ENCODE results near the gene CHRNA3. TPM values are rescaled to one million over a fixed set of nuclear protein-coding genes. Genes with fewer than 3 reads are reported as not detected.
"Not testable (repeated sequence)": the region's sequence is repeated elsewhere in the genome, so short reads cannot be mapped to it uniquely, and the experiment has no call there.

Gene CHRNA3
- total and polyA plus RNA-seq, 7 donors = 0.01 to 0.17 (median 0.05) TPM; not detected in 3

DNA sequence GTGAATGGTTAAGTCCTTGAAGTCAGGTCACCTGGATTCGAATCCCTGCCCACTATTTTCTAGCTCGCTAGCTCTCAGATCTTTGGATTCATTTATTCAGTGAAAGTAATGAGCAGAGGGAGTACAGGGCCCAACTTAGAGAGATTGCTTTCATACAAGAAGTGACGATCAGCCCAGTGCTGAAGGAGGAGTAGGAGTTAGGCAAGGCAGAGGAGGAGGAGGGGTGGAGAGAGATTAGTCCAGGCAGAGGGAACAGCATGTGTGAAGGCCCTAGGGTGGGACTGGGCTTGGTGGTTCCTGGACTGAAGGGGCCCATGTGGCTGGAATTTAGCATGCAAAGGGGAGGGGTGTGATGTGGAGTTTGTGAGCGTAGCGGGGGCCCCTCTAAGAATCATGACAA, 59.3 kb downstream of the CHRNA3 start:
- DNase-seq (no peak), ATAC-seq (no peak)
- intact Hi-C loops (cut with DNase I) = no loop called here
- WGBS, 3 donors = 83 to 91% (median 91%) methylated on average over 5 of the region's 5 CpGs
- Histone ChIP-seq H3K36me3 (ENCODE audit: insufficient read depth in 1 of 2, low read depth in 1 of 2) (no peaks in the 10 kb centered on the region), H3K27me3 (ENCODE audit: insufficient read depth in 3 of 3, low read length in 2 of 3) (no peaks in the 10 kb centered on the region), H3K27ac (no peak overlapping the region), H3K9me3 (no peaks in the 10 kb centered on the region), H3K4me3 (no peak overlapping the region), H3K4me1 (peaks cover 8% of the 10 kb centered on the region)
- TF ChIP-seq, protein P1, sequence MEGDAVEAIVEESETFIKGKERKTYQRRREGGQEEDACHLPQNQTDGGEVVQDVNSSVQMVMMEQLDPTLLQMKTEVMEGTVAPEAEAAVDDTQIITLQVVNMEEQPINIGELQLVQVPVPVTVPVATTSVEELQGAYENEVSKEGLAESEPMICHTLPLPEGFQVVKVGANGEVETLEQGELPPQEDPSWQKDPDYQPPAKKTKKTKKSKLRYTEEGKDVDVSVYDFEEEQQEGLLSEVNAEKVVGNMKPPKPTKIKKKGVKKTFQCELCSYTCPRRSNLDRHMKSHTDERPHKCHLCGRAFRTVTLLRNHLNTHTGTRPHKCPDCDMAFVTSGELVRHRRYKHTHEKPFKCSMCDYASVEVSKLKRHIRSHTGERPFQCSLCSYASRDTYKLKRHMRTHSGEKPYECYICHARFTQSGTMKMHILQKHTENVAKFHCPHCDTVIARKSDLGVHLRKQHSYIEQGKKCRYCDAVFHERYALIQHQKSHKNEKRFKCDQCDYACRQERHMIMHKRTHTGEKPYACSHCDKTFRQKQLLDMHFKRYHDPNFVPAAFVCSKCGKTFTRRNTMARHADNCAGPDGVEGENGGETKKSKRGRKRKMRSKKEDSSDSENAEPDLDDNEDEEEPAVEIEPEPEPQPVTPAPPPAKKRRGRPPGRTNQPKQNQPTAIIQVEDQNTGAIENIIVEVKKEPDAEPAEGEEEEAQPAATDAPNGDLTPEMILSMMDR (IDR thresholded peaks at IDR 0.05) = no peak

DNA sequence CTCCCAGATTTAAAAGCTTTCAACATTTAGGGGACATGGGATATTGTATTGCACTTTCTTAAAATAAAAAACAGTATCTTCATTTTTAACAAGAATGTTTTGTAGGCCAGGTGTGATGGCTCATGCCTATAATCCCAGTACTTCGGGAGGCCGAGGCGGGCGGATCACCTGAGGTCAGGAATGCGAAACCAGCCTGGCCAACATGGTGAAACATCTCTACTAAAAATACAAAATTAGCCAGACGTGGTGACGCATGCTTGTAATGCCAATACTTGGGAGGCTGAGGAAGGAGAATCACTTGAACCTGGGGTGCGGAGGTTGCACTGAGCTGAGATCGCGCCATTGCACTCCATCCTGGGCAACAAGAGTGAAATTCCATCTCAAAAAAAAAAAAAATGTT, 60.6 kb downstream of the CHRNA3 start:
- 68 to 79% (median 73%) methylated on average over 10 of the region's 10 CpGs for WGBS, 3 donors
- intact Hi-C loops (cut with DNase I) = not testable (repeated sequence)
- ATAC-seq = peak in 3 of 4 donors; percentile 18 to 62 (median 36)

DNA sequence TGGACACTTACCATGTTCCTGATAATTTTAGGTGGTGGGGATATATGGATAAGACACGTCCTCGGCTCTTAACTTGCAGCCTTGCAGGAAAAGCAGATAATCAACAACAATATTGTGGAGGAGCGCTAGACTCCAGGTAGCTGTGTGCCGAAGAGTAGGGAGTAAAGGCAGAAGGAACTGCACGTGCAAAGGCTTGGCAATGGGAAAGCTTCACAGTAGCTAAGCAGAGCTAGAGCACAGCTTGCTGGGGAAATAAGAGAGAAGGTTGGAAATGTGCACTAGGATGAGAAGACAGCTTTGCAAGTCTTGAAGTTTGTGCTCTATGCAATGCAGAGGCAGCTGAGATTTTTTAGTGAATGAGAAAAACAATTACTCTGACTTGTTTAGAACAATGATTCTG, 68.2 kb downstream of the CHRNA3 start:
- Histone ChIP-seq H3K27ac (no peak overlapping the region), H3K4me3 (no peak overlapping the region), H3K4me1 (no peaks in the 10 kb centered on the region), H3K27me3 (ENCODE audit: insufficient read depth in 3 of 3, low read length in 2 of 3) (no peaks in the 10 kb centered on the region), H3K9me3 (no peaks in the 10 kb centered on the region), H3K36me3 (ENCODE audit: insufficient read depth in 1 of 2, low read depth in 1 of 2) (peaks cover 9 to 40% of the 10 kb centered on the region in 2 donors)
- intact Hi-C loops (cut with DNase I) = no loop called here
- ATAC-seq (peak in 1 of 4 donors; percentile 35), DNase-seq (no peak)
- TF ChIP-seq, protein P1 (IDR thresholded peaks at IDR 0.05) = no peak
- 69 to 85% (median 75%) methylated on average over 5 of the region's 5 CpGs for WGBS, 3 donors

More for the DNA sequence above, 60.6 kb downstream of the CHRNA3 start:
- not testable (repeated sequence) for H3K4me3 ChIP-seq; H3K27ac ChIP-seq; H3K36me3 ChIP-seq (ENCODE audit: insufficient read depth in 1 of 2, low read depth in 1 of 2); H3K27me3 ChIP-seq (ENCODE audit: insufficient read depth in 3 of 3, low read length in 2 of 3); H3K9me3 ChIP-seq; DNase-seq; H3K4me1 ChIP-seq

DNA sequence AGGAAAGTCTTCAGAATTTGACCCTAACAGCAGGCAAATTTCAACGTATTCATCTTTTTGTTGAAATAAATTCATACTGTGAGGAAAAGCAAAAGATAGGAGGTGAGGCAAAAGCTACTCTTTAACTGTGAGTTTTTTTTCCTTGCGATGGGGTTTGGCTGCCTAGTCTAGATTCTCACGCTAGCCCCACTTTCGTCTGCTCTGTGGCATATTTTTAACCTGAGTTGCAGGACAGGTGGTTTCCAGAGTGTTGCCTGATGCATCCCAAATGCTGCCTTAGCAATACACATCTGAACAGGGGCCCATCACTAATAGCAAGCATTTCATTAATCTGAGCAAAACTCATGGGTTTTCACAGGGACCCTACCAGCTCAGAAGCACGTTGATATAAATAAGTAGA, 68.9 kb downstream of the CHRNA3 start:
- intact Hi-C loops (cut with DNase I) = no loop called here
- Histone ChIP-seq H3K9me3 (no peaks in the 10 kb centered on the region), H3K4me3 (no peak overlapping the region), H3K27me3 (ENCODE audit: insufficient read depth in 3 of 3, low read length in 2 of 3) (no peaks in the 10 kb centered on the region), H3K27ac (no peak overlapping the region), H3K36me3 (ENCODE audit: insufficient read depth in 1 of 2, low read depth in 1 of 2) (peaks cover 9 to 47% of the 10 kb centered on the region in 2 donors), H3K4me1 (no peaks in the 10 kb centered on the region)
- WGBS, 3 donors = 84 to 91% (median 85%) methylated on average over 5 of the region's 5 CpGs
- DNase-seq (no peak), ATAC-seq (no peak)
- TF ChIP-seq, protein P1 (IDR thresholded peaks at IDR 0.05) = no peak

DNA sequence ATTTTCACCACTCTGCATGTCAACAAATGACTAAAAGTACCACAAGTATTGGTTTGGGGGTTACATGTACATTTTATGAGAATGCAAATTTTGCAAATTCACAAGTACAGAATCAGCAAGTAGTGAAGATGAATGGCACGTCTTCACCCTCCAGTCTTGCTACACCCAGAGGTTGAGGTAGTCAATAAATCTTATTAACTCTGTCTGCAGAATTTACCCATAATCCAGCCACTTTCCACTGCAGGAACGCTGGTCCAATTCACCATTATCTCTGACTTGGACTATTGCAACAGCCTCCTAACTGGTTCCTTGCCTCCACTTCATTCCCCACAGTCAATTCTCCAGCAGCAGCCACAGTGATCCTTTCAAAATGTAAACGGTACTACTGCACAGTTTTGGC, 70.0 kb downstream of the CHRNA3 start:
- Histone ChIP-seq H3K4me3 (no peak overlapping the region), H3K9me3 (no peaks in the 10 kb centered on the region), H3K4me1 (no peaks in the 10 kb centered on the region), H3K27ac (no peak overlapping the region), H3K27me3 (ENCODE audit: insufficient read depth in 3 of 3, low read length in 2 of 3) (no peaks in the 10 kb centered on the region), H3K36me3 (ENCODE audit: insufficient read depth in 1 of 2, low read depth in 1 of 2) (peaks cover 13 to 58% of the 10 kb centered on the region in 2 donors)
- intact Hi-C loops (cut with DNase I) = no loop called here
- 55 to 71% (median 63%) methylated on average over 3 of the region's 3 CpGs for WGBS, 3 donors
- ATAC-seq (peak in 1 of 4 donors; percentile 9), DNase-seq (no peak)
- TF ChIP-seq, protein P1 (IDR thresholded peaks at IDR 0.05) = no peak
